A549 (cell line): ENCODE measurements around the gene MEGF10.

Source experiments
- ESRRA ChIP-seq: fragments of 150-350 bp; IDR thresholded peaks from 2 replicates; pipeline ENCODE4 v1.6.1; 2014; ENCODE audit warnings: mild to moderate bottlenecking, low read length, borderline replicate concordance
- HDAC2 ChIP-seq: fragments of 200-600 bp; sonication (generic); IDR thresholded peaks from 2 replicates; pipeline ENCODE4 v1.6.1; 2016
- HOXB13 ChIP-seq: fragments of 250-450 bp; sonication (Bioruptor Pico); IDR thresholded peaks from 2 replicates; pipeline ENCODE4 v1.5.0; 2020; ENCODE audit warnings: low read depth, mild to moderate bottlenecking, moderate library complexity
- POLR2A ChIP-seq: IDR thresholded peaks from 2 replicates; pipeline ENCODE4 v1.6.1; 2012; ENCODE audit warnings: mild to moderate bottlenecking, low read length
- POLR2AphosphoS2 ChIP-seq: conservative IDR thresholded peaks from 2 replicates; pipeline ENCODE4 v1.6.1; 2012; ENCODE audit warnings: low read length, improper control_type of control experiment, inconsistent platforms
- TF ChIP-seq, protein P1 (sequence below): fragments of >200 bp; sonication (Bioruptor Twin); formaldehyde crosslinking; IDR thresholded peaks from 3 replicates; pipeline ENCODE4 v1.5.1; 2016
- TF ChIP-seq, protein P2 (sequence below): fragments of 150-350 bp; IDR thresholded peaks from 2 replicates; pipeline ENCODE4 v1.6.1; 2014; ENCODE audit warnings: low read depth, mild to moderate bottlenecking, low read length

DNA sequence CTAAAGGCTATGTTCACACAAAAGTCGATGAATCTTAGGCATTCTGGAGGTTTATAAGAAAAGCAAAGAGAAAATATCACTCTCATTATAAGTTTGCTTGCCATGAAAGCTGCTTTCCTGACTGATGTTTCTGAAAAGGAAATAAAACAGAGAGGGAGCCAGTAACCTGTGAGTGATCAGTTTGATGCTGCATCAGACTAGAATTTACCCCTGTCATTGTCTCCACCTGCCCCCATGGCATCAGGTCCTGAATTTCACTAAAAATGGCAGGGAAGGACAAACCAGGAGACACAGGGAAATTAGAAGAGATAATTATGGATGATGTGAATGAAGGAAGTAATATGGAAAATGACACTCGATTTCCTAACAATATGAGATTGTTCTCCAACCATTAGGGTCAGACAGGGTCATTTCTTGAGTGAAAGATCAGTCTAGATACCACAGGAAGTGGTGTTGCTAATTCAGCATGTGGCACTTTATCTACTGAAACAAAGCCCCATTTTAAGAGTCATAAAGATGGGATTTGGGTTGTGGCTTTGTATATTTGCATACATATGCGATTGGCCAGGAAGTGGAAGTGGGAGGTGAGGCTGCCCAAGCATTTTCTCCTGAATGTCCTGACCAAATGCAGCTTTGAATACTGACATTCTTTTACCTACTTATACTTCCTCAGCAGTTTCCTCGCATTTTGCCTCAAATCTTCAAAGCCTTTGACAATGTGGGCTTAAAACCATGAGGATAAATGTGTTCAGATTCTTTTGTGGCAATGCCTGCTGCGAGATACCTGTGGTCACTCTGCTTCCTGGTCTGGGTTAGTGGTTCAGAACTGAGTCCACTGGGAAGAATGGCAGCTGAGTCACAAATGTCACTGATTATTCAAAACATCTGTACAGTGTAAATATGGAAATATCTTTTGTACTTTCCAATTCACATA, 29.7 kb downstream of the MEGF10 start:
- TF ChIP-seq POLR2A (no peak), ESRRA (no peak), HOXB13 (no peak), POLR2AphosphoS2 (no peak), HDAC2 (no peak)
- TF ChIP-seq, protein P1, sequence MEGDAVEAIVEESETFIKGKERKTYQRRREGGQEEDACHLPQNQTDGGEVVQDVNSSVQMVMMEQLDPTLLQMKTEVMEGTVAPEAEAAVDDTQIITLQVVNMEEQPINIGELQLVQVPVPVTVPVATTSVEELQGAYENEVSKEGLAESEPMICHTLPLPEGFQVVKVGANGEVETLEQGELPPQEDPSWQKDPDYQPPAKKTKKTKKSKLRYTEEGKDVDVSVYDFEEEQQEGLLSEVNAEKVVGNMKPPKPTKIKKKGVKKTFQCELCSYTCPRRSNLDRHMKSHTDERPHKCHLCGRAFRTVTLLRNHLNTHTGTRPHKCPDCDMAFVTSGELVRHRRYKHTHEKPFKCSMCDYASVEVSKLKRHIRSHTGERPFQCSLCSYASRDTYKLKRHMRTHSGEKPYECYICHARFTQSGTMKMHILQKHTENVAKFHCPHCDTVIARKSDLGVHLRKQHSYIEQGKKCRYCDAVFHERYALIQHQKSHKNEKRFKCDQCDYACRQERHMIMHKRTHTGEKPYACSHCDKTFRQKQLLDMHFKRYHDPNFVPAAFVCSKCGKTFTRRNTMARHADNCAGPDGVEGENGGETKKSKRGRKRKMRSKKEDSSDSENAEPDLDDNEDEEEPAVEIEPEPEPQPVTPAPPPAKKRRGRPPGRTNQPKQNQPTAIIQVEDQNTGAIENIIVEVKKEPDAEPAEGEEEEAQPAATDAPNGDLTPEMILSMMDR = no peak
- TF ChIP-seq, protein P2, sequence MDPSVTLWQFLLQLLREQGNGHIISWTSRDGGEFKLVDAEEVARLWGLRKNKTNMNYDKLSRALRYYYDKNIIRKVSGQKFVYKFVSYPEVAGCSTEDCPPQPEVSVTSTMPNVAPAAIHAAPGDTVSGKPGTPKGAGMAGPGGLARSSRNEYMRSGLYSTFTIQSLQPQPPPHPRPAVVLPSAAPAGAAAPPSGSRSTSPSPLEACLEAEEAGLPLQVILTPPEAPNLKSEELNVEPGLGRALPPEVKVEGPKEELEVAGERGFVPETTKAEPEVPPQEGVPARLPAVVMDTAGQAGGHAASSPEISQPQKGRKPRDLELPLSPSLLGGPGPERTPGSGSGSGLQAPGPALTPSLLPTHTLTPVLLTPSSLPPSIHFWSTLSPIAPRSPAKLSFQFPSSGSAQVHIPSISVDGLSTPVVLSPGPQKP = no peak
